ENCODE results near the gene FAM117A.
A peak's percentile ranks its signal among the peaks of the same experiment; 100 is the strongest.
"Not testable (repeated sequence)": the region's sequence is repeated elsewhere in the genome, so short reads cannot be mapped to it uniquely, and the experiment has no call there.

Gene FAM117A

GRCh38 chr17:49676276-49676868 lies 87.6 kb downstream of the FAM117A start:
- no peak for DNase-seq (ENCODE audit: low spot score)
- Histone ChIP-seq H3K27ac (peak overlapping the region; percentile 96 to 100), H3K4me3 (peak overlapping the region; percentile 92)
- TF ChIP-seq, protein P1, sequence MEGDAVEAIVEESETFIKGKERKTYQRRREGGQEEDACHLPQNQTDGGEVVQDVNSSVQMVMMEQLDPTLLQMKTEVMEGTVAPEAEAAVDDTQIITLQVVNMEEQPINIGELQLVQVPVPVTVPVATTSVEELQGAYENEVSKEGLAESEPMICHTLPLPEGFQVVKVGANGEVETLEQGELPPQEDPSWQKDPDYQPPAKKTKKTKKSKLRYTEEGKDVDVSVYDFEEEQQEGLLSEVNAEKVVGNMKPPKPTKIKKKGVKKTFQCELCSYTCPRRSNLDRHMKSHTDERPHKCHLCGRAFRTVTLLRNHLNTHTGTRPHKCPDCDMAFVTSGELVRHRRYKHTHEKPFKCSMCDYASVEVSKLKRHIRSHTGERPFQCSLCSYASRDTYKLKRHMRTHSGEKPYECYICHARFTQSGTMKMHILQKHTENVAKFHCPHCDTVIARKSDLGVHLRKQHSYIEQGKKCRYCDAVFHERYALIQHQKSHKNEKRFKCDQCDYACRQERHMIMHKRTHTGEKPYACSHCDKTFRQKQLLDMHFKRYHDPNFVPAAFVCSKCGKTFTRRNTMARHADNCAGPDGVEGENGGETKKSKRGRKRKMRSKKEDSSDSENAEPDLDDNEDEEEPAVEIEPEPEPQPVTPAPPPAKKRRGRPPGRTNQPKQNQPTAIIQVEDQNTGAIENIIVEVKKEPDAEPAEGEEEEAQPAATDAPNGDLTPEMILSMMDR (IDR thresholded peaks at IDR 0.05) = no peak

- H3K4me3 ChIP-seq = peak overlapping the region; percentile 92
- peak overlapping the region; percentile 59 to 96 for H3K27ac ChIP-seq
- TF ChIP-seq, protein P1 (IDR thresholded peaks at IDR 0.05) = no peak
- DNase-seq (ENCODE audit: low spot score) = no peak
Measured at GRCh38 chr17:49674507-49674906, 89.4 kb downstream of the FAM117A start.

DNA sequence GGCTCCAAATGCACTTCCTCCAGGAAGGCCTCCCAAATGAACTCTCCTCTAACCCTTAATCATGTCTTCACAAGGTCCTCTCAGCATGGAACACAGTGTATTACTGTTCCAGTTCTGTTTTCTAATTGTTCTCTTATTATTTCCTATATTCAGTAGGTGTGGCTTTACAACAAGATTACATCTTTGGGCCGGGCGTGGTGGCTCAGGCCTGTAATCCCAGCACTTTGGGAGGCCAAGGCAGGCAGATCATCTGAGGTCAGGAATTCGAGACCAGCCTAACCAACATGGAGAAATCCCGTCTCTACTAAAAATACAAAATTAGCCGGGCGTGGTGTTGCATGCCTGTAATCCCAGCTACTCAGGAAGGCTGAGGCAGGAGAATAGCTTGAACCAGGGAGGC lies 90.3 kb downstream of the FAM117A start:
- Histone ChIP-seq H3K4me3 (peak overlapping the region; percentile 27), H3K27ac (peak overlapping the region in 1 of 2 donors; percentile 63)
- not testable (repeated sequence) for DNase-seq (ENCODE audit: low spot score)

DNA sequence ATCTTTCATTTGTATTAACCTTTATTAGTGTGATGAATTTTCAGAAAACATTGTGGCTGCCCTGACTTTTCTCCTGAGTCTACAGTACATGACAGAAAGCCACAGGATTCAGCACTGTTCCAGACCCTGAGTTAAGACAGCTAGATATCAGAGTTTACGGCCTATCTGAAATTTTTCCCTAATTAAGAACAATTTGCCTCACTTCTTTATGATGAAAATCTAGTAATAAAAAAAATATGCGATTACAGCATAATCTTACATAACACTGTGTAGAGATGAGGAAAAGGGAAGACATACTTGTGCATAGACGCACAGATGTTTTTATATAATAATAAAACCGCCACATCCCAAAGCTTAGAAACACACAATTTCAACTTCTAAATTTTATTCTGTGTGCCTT lies 93.3 kb downstream of the FAM117A start:
- no peak for DNase-seq (ENCODE audit: low spot score)
- TF ChIP-seq, protein P1 (IDR thresholded peaks at IDR 0.05) = no peak
- Histone ChIP-seq H3K27ac (peak overlapping the region; percentile 29 to 37), H3K4me3 (no peak overlapping the region)

GRCh38 chr17:49670002-49670401 lies 93.9 kb downstream of the FAM117A start:
- no peak overlapping the region for H3K4me3 ChIP-seq
- TF ChIP-seq, protein P1 (IDR thresholded peaks at IDR 0.05) = no peak
- H3K27ac ChIP-seq = peak overlapping the region; percentile 29 to 50
- DNase-seq (ENCODE audit: low spot score) = no peak

DNA sequence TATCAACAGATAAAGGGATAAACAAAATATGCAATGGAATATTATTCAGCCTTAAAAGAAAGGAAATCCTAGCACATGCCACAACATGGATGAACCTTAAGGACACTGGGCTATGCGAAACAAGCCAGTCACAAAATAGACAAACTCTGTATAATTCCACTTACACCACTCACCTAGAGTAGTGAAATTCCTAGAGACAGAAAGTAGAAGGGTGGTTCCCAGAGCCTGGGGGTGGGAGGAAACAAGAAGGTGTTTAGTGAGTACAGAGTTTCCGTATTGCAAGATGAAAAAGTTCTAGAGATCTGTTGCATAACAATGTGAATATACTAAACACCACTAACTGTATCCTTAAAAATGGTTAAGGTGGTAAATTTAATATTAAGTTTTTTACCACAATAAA lies 96.1 kb downstream of the FAM117A start:
- no peak for DNase-seq (ENCODE audit: low spot score)
- H3K27ac ChIP-seq = no peak overlapping the region
- TF ChIP-seq, protein P1 (IDR thresholded peaks at IDR 0.05) = no peak
- no peak overlapping the region for H3K4me3 ChIP-seq

DNA sequence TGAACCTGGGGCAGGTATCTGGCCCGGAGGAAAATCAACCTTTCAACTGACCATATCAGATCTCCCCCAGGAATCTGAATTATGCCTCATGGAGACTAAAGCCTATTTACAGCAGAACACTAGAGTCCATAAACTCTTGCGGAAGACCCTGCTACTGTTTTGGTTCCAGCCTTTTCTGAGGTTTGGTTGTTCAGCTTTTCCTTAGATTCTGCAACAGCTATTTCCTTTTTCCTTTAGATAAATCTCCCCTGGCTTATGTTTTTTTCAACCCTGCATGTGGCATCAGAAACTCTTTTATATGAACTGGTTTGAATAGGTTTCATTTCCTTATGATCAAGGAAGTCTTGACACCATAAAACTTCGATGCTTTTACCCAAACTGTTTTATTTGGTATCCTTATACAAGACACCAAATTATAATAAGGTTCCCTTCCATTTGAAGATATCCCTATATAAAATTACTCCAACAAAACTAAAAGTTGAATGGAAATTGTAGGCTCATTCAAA lies 99.2 kb downstream of the FAM117A start:
- Histone ChIP-seq H3K4me3 (no peak overlapping the region), H3K27ac (no peak overlapping the region)
- DNase-seq (ENCODE audit: low spot score) = no peak
- TF ChIP-seq, protein P1 (IDR thresholded peaks at IDR 0.05) = no peak
